Duodenal mucosa (tissue), 2 donors: Measurements from ENCODE around the gene GRXCR2.
"Not testable (repeated sequence)": the region's sequence is repeated elsewhere in the genome, so short reads cannot be mapped to it uniquely, and the experiment has no call there.

Experiments
- H3K27ac ChIP-seq: one replicate; pipeline ENCODE4 v1.7.0; 2013; ENCODE audit warnings: low read depth, low read length
- H3K27me3 ChIP-seq, 2 donors: one replicate each; pipeline ENCODE4 v1.7.0; 2013; ENCODE audit warnings: low read length in 2 of 2, control low read depth in 1 of 2; ENCODE audit not compliant: insufficient read depth in 2 of 2, control insufficient read depth in 1 of 2
- H3K36me3 ChIP-seq, 2 donors: one replicate each; pipeline ENCODE4 v1.7.0; 2013; ENCODE audit warnings: low read length in 2 of 2, control low read depth in 1 of 2; ENCODE audit not compliant: insufficient read depth in 2 of 2, control insufficient read depth in 1 of 2
- H3K4me1 ChIP-seq, 2 donors: one replicate each; pipeline ENCODE4 v1.7.0; 2013; ENCODE audit warnings: low read length in 2 of 2, control low read depth in 1 of 2; ENCODE audit not compliant: insufficient read depth in 2 of 2, control insufficient read depth in 1 of 2
- H3K4me3 ChIP-seq, 2 donors: one replicate each; pipeline ENCODE4 v1.7.0; 2013; ENCODE audit warnings: low read length in 2 of 2, low read depth in 1 of 2
- H3K9ac ChIP-seq, 2 donors: one replicate each; pipeline ENCODE4 v1.7.0; 2013; ENCODE audit warnings: low read length in 2 of 2, low read depth in 1 of 2
- H3K9me3 ChIP-seq, 2 donors: one replicate each; pipeline ENCODE4 v1.7.0; 2013; ENCODE audit warnings: low read length in 2 of 2, control low read depth in 1 of 2; ENCODE audit not compliant: control insufficient read depth in 1 of 2

The GRXCR2 gene

GRCh38 chr5:145841299-145841698, 31.5 kb downstream of the GRXCR2 start:
- H3K4me1 ChIP-seq, result peaks cover 0 to under 1% of the 10 kb centered on the region in 2 donors
- no peaks in the 10 kb centered on the region for H3K9me3 ChIP-seq
- no peaks in the 10 kb centered on the region for H3K27me3 ChIP-seq
- no peaks in the 10 kb centered on the region for H3K36me3 ChIP-seq
- no peak overlapping the region for H3K4me3 ChIP-seq
- H3K27ac ChIP-seq, result no peak overlapping the region
- no peak overlapping the region for H3K9ac ChIP-seq

- H3K27me3 ChIP-seq, result no peaks in the 10 kb centered on the region
- H3K9me3 ChIP-seq, result no peaks in the 10 kb centered on the region
- no peaks in the 10 kb centered on the region for H3K36me3 ChIP-seq
- no peak overlapping the region for H3K27ac ChIP-seq
- H3K4me3 ChIP-seq, result no peak overlapping the region
- H3K9ac ChIP-seq, result no peak overlapping the region
- peaks cover 6% of the 10 kb centered on the region in 2 donors for H3K4me1 ChIP-seq
Measured at GRCh38 chr5:145840458-145841132, 32.2 kb downstream of the GRXCR2 start.

- Histone ChIP-seq H3K4me1 (peaks cover 9 to 13% of the 10 kb centered on the region in 2 donors), H3K27ac (no peak overlapping the region), H3K4me3 (no peak overlapping the region), H3K36me3 (no peaks in the 10 kb centered on the region), H3K9me3 (no peaks in the 10 kb centered on the region), H3K9ac (no peak overlapping the region), H3K27me3 (no peaks in the 10 kb centered on the region)
Measured at GRCh38 chr5:145838276-145838675, 34.5 kb downstream of the GRXCR2 start.

- not testable (repeated sequence) for H3K27ac ChIP-seq, H3K27me3 ChIP-seq, H3K9me3 ChIP-seq, H3K36me3 ChIP-seq
- Histone ChIP-seq H3K4me3 (peak overlapping the region; percentile 84 to 89), H3K9ac (peak overlapping the region; percentile 69 to 84), H3K4me1 (peaks cover 19 to 21% of the 10 kb centered on the region in 2 donors)
Measured at GRCh38 chr5:145836241-145836640, 36.6 kb downstream of the GRXCR2 start.

- H3K4me1 ChIP-seq, result peaks cover 19 to 21% of the 10 kb centered on the region in 2 donors
- H3K36me3 ChIP-seq, result no peaks in the 10 kb centered on the region
- H3K4me3 ChIP-seq, result peak overlapping the region; percentile 84 to 89
- peak overlapping the region; percentile 53 for H3K27ac ChIP-seq
- H3K9ac ChIP-seq, result peak overlapping the region; percentile 69 to 84
- H3K27me3 ChIP-seq, result no peaks in the 10 kb centered on the region
- H3K9me3 ChIP-seq, result no peaks in the 10 kb centered on the region
Measured at GRCh38 chr5:145835848-145836239, 37.0 kb downstream of the GRXCR2 start.

- no peaks in the 10 kb centered on the region for H3K36me3 ChIP-seq
- H3K9ac ChIP-seq, result peak within 1 kb of the TSS; percentile 69 to 84
- H3K27ac ChIP-seq, result peak within 1 kb of the TSS; percentile 53
- H3K4me3 ChIP-seq, result peak within 1 kb of the TSS; percentile 84 to 89
- H3K27me3 ChIP-seq, result no peaks in the 10 kb centered on the region
- H3K9me3 ChIP-seq, result no peaks in the 10 kb centered on the region
- peaks cover 19 to 26% of the 10 kb centered on the region in 2 donors for H3K4me1 ChIP-seq
Measured at GRCh38 chr5:145834917-145835847, 37.6 kb downstream of the GRXCR2 start, which contains the start of gene PRELID2. PRELID2 (minus strand) TSS chr5:145835342; CDS start chr5:145835251, 91 bp downstream.

- peak overlapping the region; percentile 84 to 89 for H3K4me3 ChIP-seq
- peaks cover 25 to 33% of the 10 kb centered on the region in 2 donors for H3K4me1 ChIP-seq
- no peaks in the 10 kb centered on the region for H3K27me3 ChIP-seq
- H3K36me3 ChIP-seq, result no peaks in the 10 kb centered on the region
- H3K9ac ChIP-seq, result peak overlapping the region; percentile 69 to 84
- H3K27ac ChIP-seq, result no peak overlapping the region
- no peaks in the 10 kb centered on the region for H3K9me3 ChIP-seq
Measured at GRCh38 chr5:145834554-145834916, 38.3 kb downstream of the GRXCR2 start.

- Histone ChIP-seq H3K9me3 (no peaks in the 10 kb centered on the region), H3K27ac (no peak overlapping the region), H3K27me3 (no peaks in the 10 kb centered on the region), H3K4me1 (peaks cover 27 to 38% of the 10 kb centered on the region in 2 donors), H3K36me3 (no peaks in the 10 kb centered on the region), H3K9ac (peak overlapping the region; percentile 69 to 84), H3K4me3 (peak overlapping the region; percentile 84 to 89)
Measured at GRCh38 chr5:145833631-145834200, 39.1 kb downstream of the GRXCR2 start.

- no peaks in the 10 kb centered on the region for H3K27me3 ChIP-seq
- H3K9ac ChIP-seq, result no peak overlapping the region
- H3K36me3 ChIP-seq, result no peaks in the 10 kb centered on the region
- H3K9me3 ChIP-seq, result no peaks in the 10 kb centered on the region
- peaks cover 27 to 39% of the 10 kb centered on the region in 2 donors for H3K4me1 ChIP-seq
- no peak overlapping the region for H3K27ac ChIP-seq
- no peak overlapping the region for H3K4me3 ChIP-seq
Measured at GRCh38 chr5:145830594-145830993, 42.2 kb downstream of the GRXCR2 start.
